Measurements from ENCODE around the gene CD151. TPM values are rescaled to one million over a fixed set of nuclear protein-coding genes. Genes with fewer than 3 reads are reported as not detected.
A peak's percentile ranks its signal among the peaks of the same experiment; 100 is the strongest.

The CD151 gene
- total and polyA plus RNA-seq, 5 donors, result 406 to 671 (median 470) TPM

DNA sequence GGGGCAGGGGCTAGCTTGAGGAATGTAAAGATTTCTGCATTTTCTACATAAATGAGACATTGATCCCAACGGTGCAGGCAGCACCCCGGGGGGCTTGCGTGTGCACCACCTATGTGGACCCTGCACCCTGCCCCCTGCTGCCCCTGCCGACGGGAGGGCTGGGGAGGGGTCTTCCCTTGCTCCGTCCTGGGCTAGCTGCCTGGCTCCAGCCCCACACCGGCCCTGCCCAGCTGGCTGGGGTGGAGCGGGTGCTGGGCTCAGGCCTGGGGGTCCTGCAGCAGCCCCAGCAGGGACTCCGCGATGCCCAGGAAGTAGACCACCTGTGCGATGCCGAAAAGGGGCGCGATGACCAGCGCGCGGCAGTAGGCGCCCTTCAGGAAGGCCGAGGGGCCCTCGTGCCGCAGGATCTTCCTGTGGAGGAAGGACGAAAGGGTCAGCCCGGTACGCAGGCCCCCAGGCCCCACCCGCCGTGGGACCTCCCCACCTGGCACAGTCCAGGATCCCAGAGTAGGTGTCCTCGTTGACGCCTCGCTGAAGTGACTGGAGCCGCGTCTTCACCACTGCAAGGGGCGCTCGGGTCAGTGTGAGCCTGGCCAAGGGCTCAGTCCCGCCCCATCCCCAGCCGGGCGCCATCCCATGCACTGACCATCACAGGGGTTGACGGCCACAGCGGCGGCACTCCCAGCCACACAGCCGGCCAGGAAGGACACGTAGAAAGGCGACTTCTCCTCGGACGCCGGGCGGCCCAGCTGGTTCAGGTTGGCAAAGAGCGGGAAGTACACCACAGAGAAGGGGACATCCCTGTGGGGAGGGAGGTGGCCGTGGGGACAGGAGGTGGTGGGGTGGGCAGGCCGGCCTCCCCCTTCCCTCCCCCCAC lies 40.9 kb upstream of the CD151 start:
- WGBS, result 93% methylated on average over 49 of the region's 49 CpGs
- peak in 2 of 3 donors; percentile 59 to 62 for DNase-seq
- H3K27ac ChIP-seq (ENCODE audit: low read length), result no peak overlapping the region
- no peaks in the 10 kb centered on the region for H3K9me3 ChIP-seq (ENCODE audit: control insufficient read depth, low read length)
- H3K4me1 ChIP-seq (ENCODE audit: control insufficient read depth, insufficient read depth, low read length), result peaks cover 5% of the 10 kb centered on the region
- intact Hi-C loops (cut with DNase I), result no loop called here
- ATAC-seq, result no peak
- H3K4me3 ChIP-seq (ENCODE audit: low read length), result no peak overlapping the region
- H3K27me3 ChIP-seq (ENCODE audit: control insufficient read depth, insufficient read depth), result no peaks in the 10 kb centered on the region

DNA sequence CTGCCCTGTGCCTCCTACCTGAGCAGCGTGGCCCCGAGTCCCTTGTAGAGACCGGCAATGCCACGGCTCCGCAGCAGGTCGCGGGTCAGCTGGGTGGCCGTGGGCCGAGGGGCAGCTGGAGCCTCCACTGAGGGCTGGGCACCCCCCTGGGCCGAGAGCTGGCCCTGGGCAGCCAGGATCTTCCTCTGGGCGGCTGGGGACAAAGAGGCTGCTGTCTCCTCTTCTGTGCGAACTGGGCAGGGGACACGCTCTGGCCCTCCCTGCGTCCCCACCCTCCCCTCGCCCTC lies 40.3 kb upstream of the CD151 start:
- Histone ChIP-seq H3K27ac (ENCODE audit: low read length) (no peak overlapping the region), H3K4me3 (ENCODE audit: low read length) (no peak overlapping the region), H3K4me1 (ENCODE audit: control insufficient read depth, insufficient read depth, low read length) (peaks cover 6% of the 10 kb centered on the region), H3K27me3 (ENCODE audit: control insufficient read depth, insufficient read depth) (no peaks in the 10 kb centered on the region), H3K9me3 (ENCODE audit: control insufficient read depth, low read length) (no peaks in the 10 kb centered on the region)
- DNase-seq (peak in 1 of 3 donors; percentile 63), ATAC-seq (no peak)
- WGBS, result 89% methylated on average over 15 of the region's 15 CpGs
- intact Hi-C loops (cut with DNase I), result no loop called here

DNA sequence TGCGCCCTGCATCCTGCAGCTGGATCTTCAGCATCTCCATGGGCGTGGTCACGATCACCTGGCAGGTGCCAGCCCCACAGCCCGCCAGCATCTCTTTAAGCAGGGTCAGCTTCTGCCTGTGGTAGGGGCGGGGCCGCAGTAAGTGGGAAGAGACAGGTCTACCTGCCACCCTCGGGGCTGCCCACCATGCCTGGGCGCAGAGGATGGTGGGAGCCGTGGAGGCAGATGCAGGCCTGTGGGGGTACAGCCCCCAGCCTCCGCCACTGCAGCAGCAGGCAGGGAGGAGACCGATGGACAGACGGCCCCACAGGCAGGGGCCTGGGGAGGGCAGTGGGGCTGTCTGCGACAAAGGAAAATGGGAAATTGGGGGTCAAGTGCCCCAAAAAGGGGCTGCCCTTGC lies 39.9 kb upstream of the CD151 start:
- no peak for DNase-seq
- H3K27me3 ChIP-seq (ENCODE audit: control insufficient read depth, insufficient read depth), result no peaks in the 10 kb centered on the region

DNA sequence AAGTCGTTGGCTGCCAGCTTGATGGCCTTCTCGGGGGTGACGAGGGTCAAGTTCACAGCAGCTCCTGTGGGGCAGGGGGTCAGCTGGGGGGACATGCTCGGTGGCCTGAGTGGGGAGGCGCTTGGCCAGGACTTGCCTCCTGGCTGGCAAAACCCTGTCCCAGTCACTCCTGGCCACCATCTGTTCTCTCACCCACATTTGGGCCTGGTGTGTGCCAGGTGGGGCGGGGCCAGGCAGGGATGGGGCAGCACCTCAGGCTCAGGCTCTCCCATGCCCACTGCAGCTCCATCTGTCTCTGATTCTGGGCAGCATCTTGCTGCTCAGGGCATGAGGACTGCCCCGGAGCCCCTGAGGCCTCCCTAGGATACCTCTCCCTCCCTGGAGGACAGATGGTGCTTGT lies 39.2 kb upstream of the CD151 start:
- intact Hi-C loops (cut with DNase I), result no loop called here
- Histone ChIP-seq H3K27ac (ENCODE audit: low read length) (no peak overlapping the region), H3K9me3 (ENCODE audit: control insufficient read depth, low read length) (no peaks in the 10 kb centered on the region), H3K27me3 (ENCODE audit: control insufficient read depth, insufficient read depth) (no peaks in the 10 kb centered on the region), H3K4me3 (ENCODE audit: low read length) (no peak overlapping the region), H3K4me1 (ENCODE audit: control insufficient read depth, insufficient read depth, low read length) (peaks cover 6% of the 10 kb centered on the region)
- WGBS, result 85% methylated on average over 7 of the region's 7 CpGs
- no peak for ATAC-seq
- DNase-seq, result no peak

More for the DNA sequence above, 39.9 kb upstream of the CD151 start:
- ATAC-seq, result no peak
- Histone ChIP-seq H3K9me3 (ENCODE audit: control insufficient read depth, low read length) (no peaks in the 10 kb centered on the region), H3K4me1 (ENCODE audit: control insufficient read depth, insufficient read depth, low read length) (peaks cover 6% of the 10 kb centered on the region), H3K27ac (ENCODE audit: low read length) (no peak overlapping the region), H3K4me3 (ENCODE audit: low read length) (no peak overlapping the region)
- WGBS, result 95% methylated on average over 13 of the region's 13 CpGs
- intact Hi-C loops (cut with DNase I), result no loop called here

DNA sequence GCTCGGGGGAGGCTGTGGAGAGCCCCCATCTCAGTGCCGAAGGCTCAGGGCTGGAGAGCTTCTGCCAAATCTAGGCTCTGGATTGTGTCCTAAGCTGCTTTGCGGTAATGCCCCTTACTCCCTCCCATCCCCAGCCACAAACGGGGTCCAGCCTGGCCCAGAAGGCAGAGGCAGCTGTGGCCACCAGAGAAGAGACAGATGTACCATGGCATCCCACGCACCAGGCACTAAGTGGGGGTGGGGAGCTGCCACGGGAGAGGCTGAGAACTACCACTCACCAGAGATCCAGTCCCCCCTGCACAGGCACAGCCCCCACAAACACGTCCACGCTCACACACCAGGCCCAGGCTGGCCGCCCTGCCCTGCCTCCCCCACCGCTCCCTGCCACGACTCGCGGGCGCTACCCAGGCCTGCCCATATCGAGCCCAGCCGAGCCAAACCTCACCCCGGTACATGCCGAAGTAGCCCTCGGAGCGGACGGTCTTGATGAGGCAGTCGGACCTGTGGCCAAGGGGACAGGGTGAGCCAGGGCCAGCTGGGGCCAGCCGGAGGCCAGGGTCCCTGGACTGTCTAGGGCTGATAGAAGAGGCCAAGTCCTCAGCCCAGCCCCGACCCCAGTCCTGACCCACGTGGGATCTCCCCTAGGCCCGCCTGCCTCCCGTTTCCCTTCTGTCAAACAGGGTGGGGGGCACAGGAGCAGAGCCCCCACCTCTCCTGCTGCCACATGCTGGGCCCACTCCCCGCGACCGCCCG lies 38.6 kb upstream of the CD151 start:
- H3K27me3 ChIP-seq (ENCODE audit: control insufficient read depth, insufficient read depth), result no peaks in the 10 kb centered on the region
- no peak for ATAC-seq
- no peak for DNase-seq
- H3K27ac ChIP-seq (ENCODE audit: low read length), result no peak overlapping the region
- 89% methylated on average over 31 of the region's 31 CpGs for WGBS
- intact Hi-C loops (cut with DNase I), result no loop called here
- H3K4me1 ChIP-seq (ENCODE audit: control insufficient read depth, insufficient read depth, low read length), result peaks cover 6% of the 10 kb centered on the region
- no peak overlapping the region for H3K4me3 ChIP-seq (ENCODE audit: low read length)
- H3K9me3 ChIP-seq (ENCODE audit: control insufficient read depth, low read length), result no peaks in the 10 kb centered on the region

DNA sequence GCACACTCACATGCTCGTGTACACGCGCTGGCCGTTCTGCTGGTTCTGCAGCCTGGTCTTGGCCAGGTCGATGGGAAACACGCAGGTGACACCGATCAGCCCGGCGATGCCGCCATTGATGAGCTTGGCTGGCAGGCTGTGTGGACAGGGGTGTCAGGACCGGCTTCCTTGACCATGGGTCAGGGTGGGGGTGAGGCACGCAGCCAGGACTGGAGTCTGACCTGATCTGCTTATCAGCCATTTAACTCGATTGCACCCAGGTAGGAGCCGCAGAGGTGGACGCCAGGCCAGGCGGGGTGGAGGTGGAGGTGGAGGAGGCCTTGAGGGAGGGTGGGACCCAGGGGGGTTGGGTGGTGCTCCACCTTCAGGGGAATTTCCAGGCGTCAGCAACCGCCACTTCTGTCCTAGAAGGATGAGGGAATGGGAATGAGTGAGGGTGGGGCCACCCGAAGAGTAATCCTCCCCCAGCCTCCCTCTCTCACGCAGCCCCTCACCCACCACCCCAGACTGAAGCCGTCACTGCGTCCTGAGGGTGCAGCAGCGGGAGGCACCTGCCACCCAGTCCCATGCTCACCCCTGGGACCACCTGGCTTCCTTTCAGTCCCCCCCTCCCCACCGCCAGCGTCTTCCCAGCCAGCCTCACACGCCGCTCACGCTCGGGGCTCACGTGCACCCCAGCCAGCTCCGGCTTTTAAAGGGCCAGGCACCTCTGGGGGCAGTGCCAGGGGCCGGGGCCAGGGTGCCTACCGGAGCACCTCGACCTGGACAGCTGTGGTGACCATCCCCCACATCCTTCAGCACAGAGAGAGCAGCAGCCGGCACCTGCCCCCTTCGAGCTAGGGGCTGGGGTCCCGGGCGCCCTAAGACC lies 37.8 kb upstream of the CD151 start:
- no peak for ATAC-seq
- peak overlapping the region; percentile 46 for H3K4me3 ChIP-seq (ENCODE audit: low read length)
- no peak for DNase-seq
- no peaks in the 10 kb centered on the region for H3K9me3 ChIP-seq (ENCODE audit: control insufficient read depth, low read length)
- intact Hi-C loops (cut with DNase I), result no loop called here
- no peak overlapping the region for H3K27ac ChIP-seq (ENCODE audit: low read length)
- WGBS, result 68% methylated on average over 38 of the region's 38 CpGs
- peaks cover 6% of the 10 kb centered on the region for H3K4me1 ChIP-seq (ENCODE audit: control insufficient read depth, insufficient read depth, low read length)
- H3K27me3 ChIP-seq (ENCODE audit: control insufficient read depth, insufficient read depth), result no peaks in the 10 kb centered on the region

DNA sequence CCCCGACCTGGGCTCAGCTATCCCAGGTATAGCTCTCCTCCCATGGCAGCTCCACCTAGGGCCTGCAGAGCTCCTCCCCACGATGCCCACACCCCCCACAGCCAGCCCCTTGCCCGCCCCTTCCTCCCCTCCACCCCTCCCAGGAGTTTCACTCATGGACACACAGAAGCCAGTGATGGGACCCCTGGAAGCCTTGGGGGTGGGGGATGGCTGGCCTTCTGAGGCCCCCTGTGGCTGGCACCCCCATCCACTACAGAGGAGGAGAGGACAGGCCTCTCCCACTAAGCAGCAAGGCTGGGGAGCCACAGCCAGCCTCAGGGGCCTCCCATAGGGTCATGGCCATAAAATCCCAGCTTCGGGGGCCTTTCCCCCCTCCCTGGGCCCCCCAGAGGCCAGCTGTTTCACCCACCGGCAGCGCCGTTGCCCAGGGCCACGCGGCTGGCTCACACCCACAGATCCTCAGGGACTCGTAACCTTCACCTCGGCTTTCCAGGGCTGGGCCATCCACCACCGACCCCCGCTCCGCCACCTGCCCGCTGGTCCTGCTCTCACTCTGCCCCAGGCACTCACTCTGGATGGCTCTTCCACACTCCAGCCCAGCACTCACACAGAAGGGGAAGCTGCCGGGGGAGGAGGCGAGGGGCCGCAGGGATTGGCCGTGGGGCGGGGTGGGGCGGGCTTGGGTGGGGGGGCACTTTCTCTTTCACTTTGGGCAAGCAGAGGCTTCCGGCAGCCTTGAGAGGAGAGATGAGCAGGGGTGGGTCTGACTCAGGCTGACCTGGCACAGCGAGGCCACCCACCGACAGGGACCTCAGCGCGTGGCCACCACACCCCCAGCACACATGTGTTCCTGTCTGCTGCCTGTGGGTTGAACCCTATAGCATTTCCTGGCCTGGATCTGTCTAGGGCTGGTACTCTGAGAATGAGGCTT lies 36.9 kb upstream of the CD151 start:
- H3K4me3 ChIP-seq (ENCODE audit: low read length), result peak overlapping the region; percentile 46
- peak overlapping the region; percentile 33 for H3K27ac ChIP-seq (ENCODE audit: low read length)
- H3K4me1 ChIP-seq (ENCODE audit: control insufficient read depth, insufficient read depth, low read length), result peaks cover 6% of the 10 kb centered on the region
- ATAC-seq, result peak; percentile 61 to 63
- DNase-seq, result peak; percentile 76 to 91 (median 91)
- no peaks in the 10 kb centered on the region for H3K27me3 ChIP-seq (ENCODE audit: control insufficient read depth, insufficient read depth)
- 7% methylated on average over 26 of the region's 26 CpGs for WGBS
- H3K9me3 ChIP-seq (ENCODE audit: control insufficient read depth, low read length), result no peaks in the 10 kb centered on the region
- intact Hi-C loops (cut with DNase I), result no loop called here

DNA sequence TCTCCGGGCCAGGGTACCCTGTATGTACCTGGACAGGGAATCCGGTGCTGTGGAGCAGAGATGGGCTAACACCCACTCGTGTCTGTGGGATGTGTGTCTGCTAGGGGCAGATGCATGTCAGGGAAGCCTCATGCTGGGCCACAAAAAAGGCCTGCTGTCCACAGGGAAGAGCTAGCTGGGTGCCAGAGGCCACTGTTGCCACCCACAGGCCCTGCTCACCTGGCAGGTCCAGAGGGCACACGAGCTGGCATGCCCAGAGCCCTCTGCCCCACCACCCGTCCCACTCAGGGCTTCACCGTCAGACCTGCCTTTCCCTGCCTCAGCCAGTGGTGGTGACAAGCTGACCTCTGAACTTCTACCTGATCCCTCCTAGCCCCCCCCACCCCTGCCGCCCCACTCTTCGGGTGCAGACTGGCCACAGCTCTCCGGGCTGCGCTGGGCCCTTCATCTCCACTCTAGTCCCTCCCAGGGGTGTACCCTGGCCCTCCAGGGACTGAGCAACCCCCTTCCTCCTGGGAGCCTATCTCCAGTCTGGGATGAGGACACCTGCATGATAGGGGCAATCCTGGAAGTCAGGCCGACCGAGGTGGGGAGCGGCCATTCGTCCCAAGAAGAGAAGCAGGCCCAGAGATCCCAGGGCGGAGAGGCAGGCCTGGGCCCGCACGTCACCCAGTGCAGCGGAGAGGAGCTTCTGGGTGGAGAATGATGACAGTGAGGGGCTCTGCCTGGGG lies 36.0 kb upstream of the CD151 start:
- 21% methylated on average over 18 of the region's 18 CpGs for WGBS
- no peaks in the 10 kb centered on the region for H3K27me3 ChIP-seq (ENCODE audit: control insufficient read depth, insufficient read depth)
- H3K27ac ChIP-seq (ENCODE audit: low read length), result peak overlapping the region; percentile 33
- H3K9me3 ChIP-seq (ENCODE audit: control insufficient read depth, low read length), result no peaks in the 10 kb centered on the region
- peaks cover 6% of the 10 kb centered on the region for H3K4me1 ChIP-seq (ENCODE audit: control insufficient read depth, insufficient read depth, low read length)
- DNase-seq, result peak in 1 of 3 donors; percentile 71
- intact Hi-C loops (cut with DNase I), result no loop called here
- ATAC-seq, result peak in 1 of 2 donors; percentile 0
- peak overlapping the region; percentile 66 for H3K4me3 ChIP-seq (ENCODE audit: low read length)

DNA sequence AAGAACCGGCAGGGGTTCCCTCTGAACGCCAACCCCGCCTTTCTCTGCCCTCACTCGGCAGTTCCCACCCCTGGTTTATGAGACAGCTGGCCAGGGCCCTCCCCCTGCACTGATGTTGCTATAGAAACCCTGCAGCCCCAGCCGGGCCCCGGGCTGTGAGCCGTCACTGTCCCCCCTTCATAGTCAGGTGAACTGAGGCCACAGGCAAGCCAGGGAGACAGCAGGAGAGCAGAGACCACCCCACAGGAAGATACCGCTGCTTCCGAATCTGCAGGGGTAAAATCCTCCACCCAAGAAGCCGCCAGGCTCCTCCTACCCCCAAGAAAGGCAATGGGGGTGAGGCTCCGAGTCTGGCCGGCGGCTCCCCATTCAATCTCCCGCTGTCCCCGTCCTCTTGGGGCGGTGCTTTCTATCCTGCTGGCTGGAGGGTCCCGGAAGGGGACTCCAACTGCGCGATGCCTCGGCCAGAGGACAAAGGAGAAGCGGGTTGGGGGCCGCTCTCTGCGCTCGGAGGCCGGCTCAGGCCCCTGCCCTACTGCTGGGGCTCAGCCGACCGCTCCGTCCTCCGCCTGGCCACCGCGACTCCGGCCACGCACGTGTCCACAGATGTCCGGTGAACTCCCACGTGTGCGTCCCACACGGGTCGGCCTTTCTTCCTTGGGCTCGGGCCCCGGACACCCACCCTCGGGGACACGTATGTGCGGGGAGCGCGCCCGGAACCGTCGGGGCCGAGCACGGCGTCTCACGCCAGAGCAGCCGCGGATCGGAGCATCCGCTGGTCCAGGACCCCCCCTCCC lies 35.3 kb upstream of the CD151 start:
- Histone ChIP-seq H3K4me3 (ENCODE audit: low read length) (peak overlapping the region; percentile 66), H3K4me1 (ENCODE audit: control insufficient read depth, insufficient read depth, low read length) (peaks cover 6% of the 10 kb centered on the region), H3K27me3 (ENCODE audit: control insufficient read depth, insufficient read depth) (no peaks in the 10 kb centered on the region), H3K27ac (ENCODE audit: low read length) (peak overlapping the region; percentile 26), H3K9me3 (ENCODE audit: control insufficient read depth, low read length) (no peaks in the 10 kb centered on the region)
- peak; percentile 53 to 61 for ATAC-seq
- intact Hi-C loops (cut with DNase I), result no loop called here
- DNase-seq, result peak; percentile 75 to 89 (median 87)
- WGBS, result under 1% methylated on average over 57 of the region's 57 CpGs
